SK-N-SH (cell line): Measurements from ENCODE around the gene PXDN. TPM values are rescaled to one million over a fixed set of nuclear protein-coding genes. Genes with fewer than 3 reads are reported as not detected.

Source experiments
- CTCF ChIA-PET: fragments of 300-600, 350-600 bp; formaldehyde crosslinking; extraction: SDS; loops from one replicate; lab custom pipeline; 2021; lab: Yijun Ruan, JAX
- POLR2A ChIA-PET: fragments of 350-600 bp; sonication (Branson Sonifier 250); formaldehyde crosslinking; extraction: SDS; loops from one replicate; lab custom pipeline; 2020; ENCODE audit warnings: antibody characterized with exemption, inconsistent platforms; lab: Yijun Ruan, JAX
- DNase-seq: peaks from one replicate; pipeline ENCODE4 v3.0.0; 2012
- H2AFZ ChIP-seq: fragments of 200-600 bp; sonication (generic); 2 replicates; pipeline ENCODE4 v1.8.1; 2016; ENCODE audit warnings: antibody characterized with exemption, mild to moderate bottlenecking, low read depth
- H3F3A ChIP-seq: fragments of 200-600 bp; sonication (generic); replicated peaks from 2 replicates; pipeline ENCODE3; 2016; ENCODE audit warnings: antibody characterized with exemption, mild to moderate bottlenecking; ENCODE audit not compliant: insufficient read depth
- H3K27ac ChIP-seq, 2 experiments: fragments of 200-500 bp in 1 of 2; fragments of 200-600 bp in 1 of 2; sonication (Bioruptor generic) in 1 of 2; sonication (generic), shearing (Covaris generic) in 1 of 2; 2 replicates each; pipeline versions ENCODE4 v1.5.1 to v1.6.1; 2014 to 2016; ENCODE audit warnings: low read depth in 2 of 2, inconsistent platforms in 1 of 2, low read length in 1 of 2, mild to moderate bottlenecking in 1 of 2, mixed read lengths in 1 of 2
- H3K27me3 ChIP-seq: fragments of 200-600 bp; sonication (generic), shearing (Covaris generic); 2 replicates; pipeline ENCODE4 v1.6.1; 2016; ENCODE audit warnings: mixed run types; ENCODE audit not compliant: insufficient read depth
- H3K36me3 ChIP-seq, 2 experiments: fragments of 200-500 bp in 1 of 2; fragments of 200-600 bp in 1 of 2; sonication (Bioruptor generic) in 1 of 2; sonication (generic) in 1 of 2; replicated peaks in 1 of 2; 2 replicates each; pipeline versions ENCODE3 to v1.5.1; 2014 to 2016; ENCODE audit warnings: low read length in 1 of 2, mild to moderate bottlenecking in 1 of 2; ENCODE audit not compliant: insufficient read depth in 2 of 2, control insufficient read depth in 1 of 2
- H3K4me1 ChIP-seq, 2 experiments: fragments of 200-500 bp in 1 of 2; fragments of 200-600 bp in 1 of 2; sonication (Bioruptor generic) in 1 of 2; sonication (generic), shearing (Covaris generic) in 1 of 2; 2 replicates each; pipeline versions ENCODE4 v1.5.1 to v1.6.1; 2014 to 2016; ENCODE audit warnings: low read depth in 1 of 2, low read length in 1 of 2, mixed run types in 1 of 2; ENCODE audit not compliant: insufficient read depth in 2 of 2, control insufficient read depth in 1 of 2
- H3K4me2 ChIP-seq: fragments of 200-600 bp; sonication (generic), shearing (Covaris generic); 2 replicates; pipeline ENCODE4 v1.6.1; 2017; ENCODE audit warnings: mixed run types
- H3K4me3 ChIP-seq, 2 experiments: fragments of 200-500 bp in 1 of 2; fragments of 200-600 bp in 1 of 2; sonication (Bioruptor generic) in 1 of 2; sonication (generic), shearing (Covaris generic) in 1 of 2; 2 replicates each; pipeline versions ENCODE4 v1.5.1 to v1.8.1; 2014 to 2016; ENCODE audit warnings: low read depth in 2 of 2, inconsistent platforms in 1 of 2, low read length in 1 of 2, mild to moderate bottlenecking in 1 of 2, mixed read lengths in 1 of 2, moderate library complexity in 1 of 2
- H3K79me2 ChIP-seq: fragments of 200-600 bp; sonication (generic); 2 replicates; pipeline ENCODE4 v1.8.1; 2017; ENCODE audit warnings: mild to moderate bottlenecking; ENCODE audit not compliant: insufficient read depth
- H3K9ac ChIP-seq: fragments of 200-600 bp; sonication (generic); 2 replicates; pipeline ENCODE4 v1.6.1; 2017; ENCODE audit warnings: mixed run types
- H3K9me2 ChIP-seq: fragments of 200-600 bp; sonication (generic); 2 replicates; pipeline ENCODE4 v1.6.1; 2017; ENCODE audit warnings: mixed run types
- H3K9me3 ChIP-seq: fragments of 200-600 bp; sonication (generic); 2 replicates; pipeline ENCODE4 v1.6.1; 2017; ENCODE audit warnings: mixed run types, mild to moderate bottlenecking, moderate library complexity
- H4K20me1 ChIP-seq: fragments of 200-600 bp; sonication (generic); 2 replicates; pipeline ENCODE4 v1.6.1; 2017; ENCODE audit warnings: mild to moderate bottlenecking, mixed run types; ENCODE audit not compliant: insufficient read depth
- CHD2 ChIP-seq: fragments of 150-350 bp; IDR thresholded peaks from 2 replicates; pipeline ENCODE4 v1.6.1; 2018; ENCODE audit warnings: low read length; ENCODE audit not compliant: partially characterized antibody
- FOXJ3 ChIP-seq: sonication (generic); formaldehyde crosslinking; IDR thresholded peaks from 2 replicates; pipeline ENCODE4 v1.5.1; 2020; ENCODE audit warnings: mild to moderate bottlenecking, missing genetic modification reagents
- FOXM1 ChIP-seq: IDR thresholded peaks from 2 replicates; pipeline ENCODE4 v1.4.0; 2012; ENCODE audit warnings: low read depth, mild to moderate bottlenecking
- GATA2 ChIP-seq: sonication (generic); formaldehyde crosslinking; IDR thresholded peaks from 2 replicates; pipeline ENCODE4 v1.5.0; 2020; ENCODE audit warnings: mild to moderate bottlenecking, missing genetic modification reagents
- NFIC ChIP-seq: IDR thresholded peaks from 2 replicates; pipeline ENCODE4 v1.4.0; 2012; ENCODE audit warnings: borderline replicate concordance
- POLR2AphosphoS5 ChIP-seq: IDR thresholded peaks from 2 replicates; pipeline ENCODE4 v1.6.1; 2012; ENCODE audit warnings: low read depth, low read length
- RCOR1 ChIP-seq: fragments of 150-350 bp; IDR thresholded peaks from 2 replicates; pipeline ENCODE4 v1.6.1; 2017; ENCODE audit warnings: antibody characterized with exemption, low read length
- RFX5 ChIP-seq: IDR thresholded peaks from 2 replicates; pipeline ENCODE4 v1.6.1; 2012; ENCODE audit warnings: mild to moderate bottlenecking, improper control_type of control experiment, low read length
- RXRA ChIP-seq: IDR thresholded peaks from 2 replicates; pipeline ENCODE4 v1.4.0; 2012; ENCODE audit warnings: low read depth, mild to moderate bottlenecking, borderline replicate concordance
- SIN3A ChIP-seq: IDR thresholded peaks from 2 replicates; pipeline ENCODE4 v1.6.1; 2012; ENCODE audit warnings: low read depth, mild to moderate bottlenecking, low read length, moderate library complexity, borderline replicate concordance
- TAF1 ChIP-seq: IDR thresholded peaks from 2 replicates; pipeline ENCODE4 v1.6.1; 2012; ENCODE audit warnings: low read depth, mild to moderate bottlenecking, low read length, moderate library complexity, borderline replicate concordance
- YY1 ChIP-seq: IDR thresholded peaks from 2 replicates; pipeline ENCODE4 v1.4.0; 2012; ENCODE audit warnings: low read depth, mild to moderate bottlenecking
- WGBS: methylation state at CpG from one replicate; pipeline ENCODE4 v1.1.6; 2017; ENCODE audit warnings: low lambda C conversion rate; 5-methylcytosine and 5-hydroxymethylcytosine counted together
- polyA plus RNA-seq, 3 experiments: library from polyadenylated mRNA; depleted of rRNA; stranded (reverse); fragments of >200 nt; gene quantifications; 2 replicates each; pipeline ENCODE4 v1.2.3, GENCODE V29; 2012
- TF ChIP-seq, protein P1 (sequence below): IDR thresholded peaks from 2 replicates; pipeline ENCODE4 v1.4.0; 2012; ENCODE audit warnings: low read depth
- TF ChIP-seq, protein P2 (sequence below): fragments of 200-600 bp; sonication (generic); IDR thresholded peaks from 2 replicates; pipeline ENCODE4 v1.6.1; 2017; ENCODE audit warnings: antibody characterized with exemption, mild to moderate bottlenecking, moderate library complexity
- TF ChIP-seq, protein P3 (sequence below): IDR thresholded peaks from 2 replicates; pipeline ENCODE4 v1.4.0; 2012; ENCODE audit warnings: low read depth, borderline replicate concordance
- TF ChIP-seq, protein P4 (sequence below): fragments of 150-350 bp; IDR thresholded peaks from 2 replicates; pipeline ENCODE4 v1.6.1; 2016; ENCODE audit warnings: mild to moderate bottlenecking, low read depth, low read length
- TF ChIP-seq, protein P5 (sequence below): IDR thresholded peaks from 2 replicates; pipeline ENCODE4 v1.4.0; 2012; ENCODE audit warnings: low read depth, borderline replicate concordance

PXDN gene
- polyA plus RNA-seq, 1 of the 3 experiments (the other 2 are of a cell fraction): 146 TPM

DNA sequence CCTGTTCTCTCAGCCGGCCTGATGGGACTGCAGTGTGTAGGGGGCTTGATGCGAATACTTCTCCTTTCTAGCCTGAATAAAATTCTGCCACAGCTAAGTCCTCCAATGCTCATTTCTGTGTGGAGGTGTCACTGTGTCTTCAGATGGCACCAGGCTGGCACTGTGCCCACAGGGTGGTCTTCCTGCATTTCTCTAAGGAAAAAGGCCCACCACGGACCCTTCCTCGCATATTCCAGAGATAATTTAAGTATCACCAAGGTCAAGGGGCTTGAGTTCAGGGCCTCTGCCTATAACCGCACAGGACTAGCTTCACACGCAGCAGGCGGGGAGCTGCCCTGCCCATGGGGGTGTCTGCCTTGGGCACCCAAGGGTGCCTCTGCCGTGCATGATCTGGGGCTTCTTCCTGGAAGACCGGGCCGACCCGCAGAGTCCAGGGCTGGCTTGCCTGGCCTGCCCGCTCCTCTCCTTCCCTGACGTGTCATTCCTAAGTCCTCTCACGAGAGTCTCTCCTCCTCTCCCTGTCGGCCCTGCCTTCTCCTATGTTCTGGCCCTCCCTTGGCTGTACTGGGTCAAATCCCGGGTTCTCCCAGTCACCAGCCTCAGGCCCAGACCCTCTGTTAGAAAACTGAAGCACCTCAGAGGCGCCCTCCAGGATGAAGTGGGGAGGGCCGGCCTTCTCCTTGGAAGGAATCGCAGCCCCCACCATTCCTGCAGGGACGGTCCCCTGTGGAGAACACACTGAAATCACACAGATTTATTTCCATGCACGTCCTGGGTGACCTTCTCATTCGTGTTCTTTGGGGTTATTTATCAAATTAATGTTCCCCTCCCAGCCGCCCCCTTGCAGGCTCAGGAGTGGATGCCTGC lies 48.9 kb upstream of the PXDN start:
- CTCF ChIA-PET: interaction anchor here (0.5 to 2.6 kb wide), 4 partner anchors 11 to 793 kb away, joined by 3 to 11 read pairs (median 4); no protein-coding TSS in a partner anchor
- H3K9me3 ChIP-seq: no peaks in the 10 kb centered on the region
- no peaks in the 10 kb centered on the region for H3K9me2 ChIP-seq
- no peaks in the 10 kb centered on the region for H3K27me3 ChIP-seq
- no peak for DNase-seq
- H3K27ac ChIP-seq: no peak overlapping the region
- H2AFZ ChIP-seq: no peak overlapping the region
- no peak overlapping the region for H3K4me2 ChIP-seq
- H3K36me3 ChIP-seq: no peaks in the 10 kb centered on the region
- no peak overlapping the region for H3K9ac ChIP-seq
- POLR2A ChIA-PET: no interaction called here
- peaks cover 0 to 5% of the 10 kb centered on the region in 2 experiments; a peak in 1 of 4 replicates for H3K4me1 ChIP-seq
- no peaks in the 10 kb centered on the region for H4K20me1 ChIP-seq
- no peaks in the 10 kb centered on the region for H3K79me2 ChIP-seq
- 66% methylated on average over 23 of the region's 23 CpGs for WGBS
- no peaks in the 10 kb centered on the region for H3F3A ChIP-seq
- no peak for TF ChIP-seq YY1
- TF ChIP-seq, protein P1, sequence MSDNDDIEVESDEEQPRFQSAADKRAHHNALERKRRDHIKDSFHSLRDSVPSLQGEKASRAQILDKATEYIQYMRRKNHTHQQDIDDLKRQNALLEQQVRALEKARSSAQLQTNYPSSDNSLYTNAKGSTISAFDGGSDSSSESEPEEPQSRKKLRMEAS: no peak
- TF ChIP-seq, protein P2, sequence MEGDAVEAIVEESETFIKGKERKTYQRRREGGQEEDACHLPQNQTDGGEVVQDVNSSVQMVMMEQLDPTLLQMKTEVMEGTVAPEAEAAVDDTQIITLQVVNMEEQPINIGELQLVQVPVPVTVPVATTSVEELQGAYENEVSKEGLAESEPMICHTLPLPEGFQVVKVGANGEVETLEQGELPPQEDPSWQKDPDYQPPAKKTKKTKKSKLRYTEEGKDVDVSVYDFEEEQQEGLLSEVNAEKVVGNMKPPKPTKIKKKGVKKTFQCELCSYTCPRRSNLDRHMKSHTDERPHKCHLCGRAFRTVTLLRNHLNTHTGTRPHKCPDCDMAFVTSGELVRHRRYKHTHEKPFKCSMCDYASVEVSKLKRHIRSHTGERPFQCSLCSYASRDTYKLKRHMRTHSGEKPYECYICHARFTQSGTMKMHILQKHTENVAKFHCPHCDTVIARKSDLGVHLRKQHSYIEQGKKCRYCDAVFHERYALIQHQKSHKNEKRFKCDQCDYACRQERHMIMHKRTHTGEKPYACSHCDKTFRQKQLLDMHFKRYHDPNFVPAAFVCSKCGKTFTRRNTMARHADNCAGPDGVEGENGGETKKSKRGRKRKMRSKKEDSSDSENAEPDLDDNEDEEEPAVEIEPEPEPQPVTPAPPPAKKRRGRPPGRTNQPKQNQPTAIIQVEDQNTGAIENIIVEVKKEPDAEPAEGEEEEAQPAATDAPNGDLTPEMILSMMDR: no peak
- TF ChIP-seq FOXJ3 (CRISPR knock-in tag): no peak
- TF ChIP-seq SIN3A: no peak
- no peak for TF ChIP-seq NFIC
- no peak for TF ChIP-seq RCOR1
- TF ChIP-seq GATA2: no peak
- TF ChIP-seq, protein P3, sequence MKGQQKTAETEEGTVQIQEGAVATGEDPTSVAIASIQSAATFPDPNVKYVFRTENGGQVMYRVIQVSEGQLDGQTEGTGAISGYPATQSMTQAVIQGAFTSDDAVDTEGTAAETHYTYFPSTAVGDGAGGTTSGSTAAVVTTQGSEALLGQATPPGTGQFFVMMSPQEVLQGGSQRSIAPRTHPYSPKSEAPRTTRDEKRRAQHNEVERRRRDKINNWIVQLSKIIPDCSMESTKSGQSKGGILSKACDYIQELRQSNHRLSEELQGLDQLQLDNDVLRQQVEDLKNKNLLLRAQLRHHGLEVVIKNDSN: no peak
- no peak for TF ChIP-seq RXRA
- TF ChIP-seq, all 33 proteins: peak for 0
- H3K4me3 ChIP-seq: no peak overlapping the region

DNA sequence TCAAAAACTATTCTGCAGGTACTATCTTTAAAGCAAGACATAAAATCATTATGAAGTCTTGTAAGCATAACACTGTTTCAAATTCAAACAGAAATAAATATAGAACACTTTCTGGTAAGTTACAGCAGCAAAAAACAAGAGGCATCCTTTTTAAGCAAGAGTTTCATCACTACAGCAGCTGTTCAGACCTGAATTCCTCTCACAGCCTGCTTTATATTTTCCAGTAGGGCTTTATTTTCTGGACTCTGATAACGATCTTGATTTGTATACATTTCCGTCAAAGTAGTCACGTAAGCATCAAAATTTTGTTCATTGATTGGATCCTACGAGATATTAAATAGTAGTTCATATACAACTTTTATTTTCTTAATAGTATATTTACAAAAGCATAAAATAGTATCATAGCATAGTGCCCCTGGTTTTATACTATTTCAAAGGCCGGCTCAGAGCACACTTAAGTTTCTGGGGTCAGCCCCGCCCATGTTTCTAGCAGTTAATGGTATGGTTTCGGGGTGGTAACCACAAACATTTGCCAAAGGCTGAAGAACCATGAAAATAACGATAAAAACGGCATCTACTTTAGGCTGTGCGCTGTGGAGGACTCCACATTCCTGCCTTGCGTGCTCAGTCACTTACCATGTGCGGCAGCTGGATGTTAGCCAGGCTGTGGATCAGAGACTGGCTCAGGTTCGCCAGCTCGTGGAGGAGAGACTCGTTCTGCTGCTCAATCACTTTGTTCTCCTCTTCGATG lies 47.5 kb upstream of the PXDN start:
- H3K4me1 ChIP-seq: peaks cover 0 to 7% of the 10 kb centered on the region in 2 experiments; a peak in 1 of 4 replicates
- H4K20me1 ChIP-seq: no peaks in the 10 kb centered on the region
- no peak for DNase-seq
- H3K27me3 ChIP-seq: no peaks in the 10 kb centered on the region
- 71% methylated on average over 16 of the region's 16 CpGs for WGBS
- CTCF ChIA-PET: interaction anchor here (1.2 to 2.6 kb wide), 4 partner anchors 12 to 242 kb away, joined by 3 to 11 read pairs (median 8); no protein-coding TSS in a partner anchor
- no peaks in the 10 kb centered on the region for H3F3A ChIP-seq
- H3K9me2 ChIP-seq: no peaks in the 10 kb centered on the region
- no peaks in the 10 kb centered on the region for H3K79me2 ChIP-seq
- no peak overlapping the region for H2AFZ ChIP-seq
- no peaks in the 10 kb centered on the region for H3K9me3 ChIP-seq
- no peak overlapping the region for H3K27ac ChIP-seq
- H3K9ac ChIP-seq: no peak overlapping the region
- H3K4me3 ChIP-seq: no peak overlapping the region
- H3K4me2 ChIP-seq: no peak overlapping the region
- H3K36me3 ChIP-seq: no peaks in the 10 kb centered on the region
- POLR2A ChIA-PET: no interaction called here
- TF ChIP-seq, protein P4, sequence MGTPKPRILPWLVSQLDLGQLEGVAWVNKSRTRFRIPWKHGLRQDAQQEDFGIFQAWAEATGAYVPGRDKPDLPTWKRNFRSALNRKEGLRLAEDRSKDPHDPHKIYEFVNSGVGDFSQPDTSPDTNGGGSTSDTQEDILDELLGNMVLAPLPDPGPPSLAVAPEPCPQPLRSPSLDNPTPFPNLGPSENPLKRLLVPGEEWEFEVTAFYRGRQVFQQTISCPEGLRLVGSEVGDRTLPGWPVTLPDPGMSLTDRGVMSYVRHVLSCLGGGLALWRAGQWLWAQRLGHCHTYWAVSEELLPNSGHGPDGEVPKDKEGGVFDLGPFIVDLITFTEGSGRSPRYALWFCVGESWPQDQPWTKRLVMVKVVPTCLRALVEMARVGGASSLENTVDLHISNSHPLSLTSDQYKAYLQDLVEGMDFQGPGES: no peak
- TF ChIP-seq CHD2 (no peak), RCOR1 (no peak), POLR2AphosphoS5 (no peak), RXRA (no peak), NFIC (no peak), FOXM1 (no peak), RFX5 (no peak), TAF1 (no peak)
- TF ChIP-seq, protein P3: no peak
- TF ChIP-seq, protein P5, sequence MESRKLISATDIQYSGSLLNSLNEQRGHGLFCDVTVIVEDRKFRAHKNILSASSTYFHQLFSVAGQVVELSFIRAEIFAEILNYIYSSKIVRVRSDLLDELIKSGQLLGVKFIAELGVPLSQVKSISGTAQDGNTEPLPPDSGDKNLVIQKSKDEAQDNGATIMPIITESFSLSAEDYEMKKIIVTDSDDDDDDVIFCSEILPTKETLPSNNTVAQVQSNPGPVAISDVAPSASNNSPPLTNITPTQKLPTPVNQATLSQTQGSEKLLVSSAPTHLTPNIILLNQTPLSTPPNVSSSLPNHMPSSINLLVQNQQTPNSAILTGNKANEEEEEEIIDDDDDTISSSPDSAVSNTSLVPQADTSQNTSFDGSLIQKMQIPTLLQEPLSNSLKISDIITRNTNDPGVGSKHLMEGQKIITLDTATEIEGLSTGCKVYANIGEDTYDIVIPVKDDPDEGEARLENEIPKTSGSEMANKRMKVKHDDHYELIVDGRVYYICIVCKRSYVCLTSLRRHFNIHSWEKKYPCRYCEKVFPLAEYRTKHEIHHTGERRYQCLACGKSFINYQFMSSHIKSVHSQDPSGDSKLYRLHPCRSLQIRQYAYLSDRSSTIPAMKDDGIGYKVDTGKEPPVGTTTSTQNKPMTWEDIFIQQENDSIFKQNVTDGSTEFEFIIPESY: no peak
